ENCODE data around the gene PRX. TPM values are rescaled to one million over a fixed set of nuclear protein-coding genes. Genes with fewer than 3 reads are reported as not detected.

PRX gene
- total and polyA plus RNA-seq, 2 of the 4 experiments (the other 2 are of a cell fraction), result 0.90 to 1.7 TPM

DNA sequence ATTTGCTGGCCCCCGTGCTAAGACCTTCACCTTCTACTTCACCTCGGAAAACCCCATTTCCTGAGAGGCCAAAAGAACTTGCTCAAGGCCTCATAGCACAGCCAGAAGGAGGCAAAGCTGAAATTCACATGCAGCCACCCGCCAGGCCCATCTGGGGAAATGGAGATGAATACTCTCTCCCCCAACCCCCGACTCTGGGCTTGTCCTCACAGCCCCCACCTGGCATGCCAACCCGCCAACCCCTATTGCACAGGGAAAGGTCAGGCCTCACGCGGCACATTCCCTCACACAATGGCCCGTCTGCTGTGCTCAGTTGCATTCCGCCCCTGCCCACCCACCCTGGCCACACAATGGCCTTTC lies 3.2 kb downstream of the PRX start:
- Histone ChIP-seq H3K9me3 (ENCODE audit: control insufficient read depth, insufficient read depth, low read length) (no peaks in the 10 kb centered on the region), H3K9ac (ENCODE audit: low read depth, low read length) (no peak overlapping the region), H4K91ac (ENCODE audit: insufficient read depth, low read depth, low read length) (no peak overlapping the region), H2BK15ac (ENCODE audit: low read depth, low read length) (no peak overlapping the region), H2BK5ac (ENCODE audit: low read depth, low read length, poor library complexity, severe bottlenecking) (no peak overlapping the region), H3K27ac (ENCODE audit: insufficient read depth, low read length) (no peak overlapping the region), H3K4me1 (ENCODE audit: control insufficient read depth, insufficient read depth, low read length) (no peaks in the 10 kb centered on the region), H2BK20ac (ENCODE audit: low read depth, low read length) (no peak overlapping the region), H4K20me1 (ENCODE audit: insufficient read depth, low read length) (no peaks in the 10 kb centered on the region), H3K27me3 (ENCODE audit: control insufficient read depth, insufficient read depth, low read length) (no peaks in the 10 kb centered on the region), H2BK120ac (ENCODE audit: low read depth, low read length) (no peak overlapping the region), H3K36me3 (ENCODE audit: control insufficient read depth, insufficient read depth, low read length) (no peaks in the 10 kb centered on the region), H2AK5ac (ENCODE audit: low read depth, low read length) (no peak overlapping the region), H4K8ac (ENCODE audit: low read depth in 2 of 2, low read length in 2 of 2) (no peak overlapping the region), H3K56ac (ENCODE audit: extremely low read depth, insufficient read depth, low read length) (no peak overlapping the region), H4K5ac (ENCODE audit: low read depth, low read length) (no peak overlapping the region), H3K4me3 (ENCODE audit: insufficient read depth, low read depth, low read length) (no peak overlapping the region), H3K18ac (ENCODE audit: low read depth, low read length) (no peak overlapping the region), H3K23ac (ENCODE audit: low read depth, low read length) (no peak overlapping the region), H2AFZ (replicated peaks; ENCODE audit: low read length, poor library complexity) (no peak overlapping the region), H3K14ac (replicated peaks; ENCODE audit: low read depth, low read length) (no peak overlapping the region), H3K9me1 (ENCODE audit: insufficient read depth, low read length) (no peaks in the 10 kb centered on the region), H3K4ac (ENCODE audit: low read depth, low read length) (no peak overlapping the region), H3K79me1 (ENCODE audit: low read depth in 1 of 2, low read length in 2 of 2) (no peaks in the 10 kb centered on the region), H3K4me2 (ENCODE audit: low read depth, low read length) (no peak overlapping the region), H2AK9ac (replicated peaks; ENCODE audit: low read depth, low read length, poor library complexity) (no peak overlapping the region)
- DNase-seq, result no peak
- TF ChIP-seq BHLHE40 (IDR thresholded peaks at IDR 0.05; ENCODE audit: low read depth, low read length), result no peak
- TF ChIP-seq RCOR1 (IDR thresholded peaks at IDR 0.05; ENCODE audit: insufficient replicate concordance, low read length), result no peak
- TF ChIP-seq, protein P1, sequence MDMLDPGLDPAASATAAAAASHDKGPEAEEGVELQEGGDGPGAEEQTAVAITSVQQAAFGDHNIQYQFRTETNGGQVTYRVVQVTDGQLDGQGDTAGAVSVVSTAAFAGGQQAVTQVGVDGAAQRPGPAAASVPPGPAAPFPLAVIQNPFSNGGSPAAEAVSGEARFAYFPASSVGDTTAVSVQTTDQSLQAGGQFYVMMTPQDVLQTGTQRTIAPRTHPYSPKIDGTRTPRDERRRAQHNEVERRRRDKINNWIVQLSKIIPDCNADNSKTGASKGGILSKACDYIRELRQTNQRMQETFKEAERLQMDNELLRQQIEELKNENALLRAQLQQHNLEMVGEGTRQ (IDR thresholded peaks at IDR 0.05; ENCODE audit: low read depth, low read length), result no peak
- no peak for TF ChIP-seq FOS (IDR thresholded peaks at IDR 0.05; ENCODE audit: low read depth, low read length)
- no peak for TF ChIP-seq RAD21 (IDR thresholded peaks at IDR 0.05; ENCODE audit: low read length)
- no peak for TF ChIP-seq RFX5 (IDR thresholded peaks at IDR 0.05; ENCODE audit: low read depth, low read length)
- TF ChIP-seq, protein P2, sequence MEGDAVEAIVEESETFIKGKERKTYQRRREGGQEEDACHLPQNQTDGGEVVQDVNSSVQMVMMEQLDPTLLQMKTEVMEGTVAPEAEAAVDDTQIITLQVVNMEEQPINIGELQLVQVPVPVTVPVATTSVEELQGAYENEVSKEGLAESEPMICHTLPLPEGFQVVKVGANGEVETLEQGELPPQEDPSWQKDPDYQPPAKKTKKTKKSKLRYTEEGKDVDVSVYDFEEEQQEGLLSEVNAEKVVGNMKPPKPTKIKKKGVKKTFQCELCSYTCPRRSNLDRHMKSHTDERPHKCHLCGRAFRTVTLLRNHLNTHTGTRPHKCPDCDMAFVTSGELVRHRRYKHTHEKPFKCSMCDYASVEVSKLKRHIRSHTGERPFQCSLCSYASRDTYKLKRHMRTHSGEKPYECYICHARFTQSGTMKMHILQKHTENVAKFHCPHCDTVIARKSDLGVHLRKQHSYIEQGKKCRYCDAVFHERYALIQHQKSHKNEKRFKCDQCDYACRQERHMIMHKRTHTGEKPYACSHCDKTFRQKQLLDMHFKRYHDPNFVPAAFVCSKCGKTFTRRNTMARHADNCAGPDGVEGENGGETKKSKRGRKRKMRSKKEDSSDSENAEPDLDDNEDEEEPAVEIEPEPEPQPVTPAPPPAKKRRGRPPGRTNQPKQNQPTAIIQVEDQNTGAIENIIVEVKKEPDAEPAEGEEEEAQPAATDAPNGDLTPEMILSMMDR (conservative IDR thresholded peaks at IDR 0.05; ENCODE audit: low read depth, low read length), result no peak
- no peak for TF ChIP-seq CEBPB (IDR thresholded peaks at IDR 0.05; ENCODE audit: low read depth, low read length)
- no peak for TF ChIP-seq POLR2A (IDR thresholded peaks at IDR 0.05; ENCODE audit: low read depth, low read length)
- no peak for TF ChIP-seq NFE2L2 (IDR thresholded peaks at IDR 0.05; ENCODE audit: low read depth, low read length)
- TF ChIP-seq, protein P3, sequence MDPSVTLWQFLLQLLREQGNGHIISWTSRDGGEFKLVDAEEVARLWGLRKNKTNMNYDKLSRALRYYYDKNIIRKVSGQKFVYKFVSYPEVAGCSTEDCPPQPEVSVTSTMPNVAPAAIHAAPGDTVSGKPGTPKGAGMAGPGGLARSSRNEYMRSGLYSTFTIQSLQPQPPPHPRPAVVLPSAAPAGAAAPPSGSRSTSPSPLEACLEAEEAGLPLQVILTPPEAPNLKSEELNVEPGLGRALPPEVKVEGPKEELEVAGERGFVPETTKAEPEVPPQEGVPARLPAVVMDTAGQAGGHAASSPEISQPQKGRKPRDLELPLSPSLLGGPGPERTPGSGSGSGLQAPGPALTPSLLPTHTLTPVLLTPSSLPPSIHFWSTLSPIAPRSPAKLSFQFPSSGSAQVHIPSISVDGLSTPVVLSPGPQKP (IDR thresholded peaks at IDR 0.05; ENCODE audit: borderline replicate concordance, low read depth, low read length), result no peak
- no peak for TF ChIP-seq MAZ (IDR thresholded peaks at IDR 0.05; ENCODE audit: borderline replicate concordance, low read depth, low read length)
- TF ChIP-seq MXI1 (IDR thresholded peaks at IDR 0.05; ENCODE audit: borderline replicate concordance, low read depth, low read length), result no peak
- no peak for TF ChIP-seq SMC3 (IDR thresholded peaks at IDR 0.05; ENCODE audit: low read depth, low read length)
- TF ChIP-seq CHD1 (IDR thresholded peaks at IDR 0.05; ENCODE audit: low read depth, low read length), result no peak
- no peak for TF ChIP-seq MAFK (IDR thresholded peaks at IDR 0.05; ENCODE audit: low read depth, low read length)
- no CpG with 5 or more reads among the region's 9 CpGs for WGBS, 2 experiments (ENCODE audit: extremely low coverage in 2 of 2, insufficient read length in 1 of 2)
- POLR2A ChIA-PET (ENCODE audit: unreplicated experiment), result no interaction called here
- intact Hi-C loops (cut with micrococcal nuclease), result no loop called here
- CTCF ChIA-PET, result no interaction called here
- no peak for ATAC-seq (ENCODE audit: low read depth)
- in situ Hi-C loops (cut with MboI; ENCODE audit: low sequenced_read_pairs), result no loop called here
- BruUV-seq (replicated peaks), result no TSS peak
- dilution Hi-C loops (cut with HindIII; ENCODE audit: low sequenced_read_pairs, unreplicated experiment), result no loop called here
